OCI-LY3 (cell line): ENCODE measurements around the gene HNMT.

ENCODE experiments used
- H2AFZ ChIP-seq: fragments of 200-600, 300-600 bp; shearing (Covaris generic); 2 replicates; pipeline ENCODE4 v1.6.0; 2014; ENCODE audit warnings: antibody characterized with exemption, low read depth, low read length
- H3K27ac ChIP-seq: fragments of 200-600, 300-600 bp; sonication (generic); 2 replicates; pipeline ENCODE4 v1.5.1; 2014; ENCODE audit warnings: mild to moderate bottlenecking, low read length, moderate library complexity, mixed read lengths
- H3K27me3 ChIP-seq: fragments of 200-600, 300-600 bp; sonication (generic); 2 replicates; pipeline ENCODE4 v1.6.1; 2014; ENCODE audit warnings: low read depth, low read length, mixed read lengths
- H3K36me3 ChIP-seq: fragments of 200-600, 300-600 bp; sonication (generic); replicated peaks from 2 replicates; pipeline ENCODE3; 2014; ENCODE audit warnings: low read depth, low read length, mixed read lengths
- H3K4me1 ChIP-seq: fragments of 300-600, 200-600 bp; sonication (generic); 2 replicates; pipeline ENCODE4 v1.6.1; 2014; ENCODE audit warnings: low read length, mixed read lengths
- H3K4me2 ChIP-seq: fragments of 200-600, 300-600 bp; sonication (generic); 2 replicates; pipeline ENCODE4 v1.6.1; 2014; ENCODE audit warnings: low read length, mixed read lengths
- H3K4me3 ChIP-seq: fragments of 300-600, 200-600 bp; sonication (generic); 2 replicates; pipeline ENCODE4 v1.5.1; 2014; ENCODE audit warnings: antibody characterized with exemption, mild to moderate bottlenecking, low read length, moderate library complexity
- H3K79me2 ChIP-seq: fragments of 300-600, 200-600 bp; shearing (Covaris generic); 2 replicates; pipeline ENCODE4 v1.6.1; 2014; ENCODE audit warnings: mild to moderate bottlenecking, low read length, mixed read lengths
- H3K9ac ChIP-seq: fragments of 300-600, 200-600 bp; shearing (Covaris generic); 2 replicates; pipeline ENCODE4 v1.6.0; 2014; ENCODE audit warnings: mild to moderate bottlenecking, low read length, moderate library complexity
- H3K9me3 ChIP-seq: fragments of 200-600, 300-600 bp; shearing (Covaris generic); 2 replicates; pipeline ENCODE4 v1.6.1; 2014; ENCODE audit warnings: low read length, mixed read lengths; ENCODE audit not compliant: insufficient read depth
- H4K20me1 ChIP-seq: fragments of 200-600, 300-600 bp; sonication (generic); 2 replicates; pipeline ENCODE4 v1.6.1; 2016; ENCODE audit warnings: low read length, mixed read lengths; ENCODE audit not compliant: insufficient read depth
- EZH2phosphoT487 ChIP-seq: fragments of 200-600 bp; shearing (Covaris generic); IDR thresholded peaks from 2 replicates; pipeline ENCODE4 v1.6.1; 2018; ENCODE audit warnings: antibody characterized with exemption, mixed run types, low read depth
- TF ChIP-seq, protein P1 (sequence below): fragments of 200-600, 300-600 bp; sonication (generic); IDR thresholded peaks from 2 replicates; pipeline ENCODE4 v1.5.1; 2014; ENCODE audit warnings: antibody characterized with exemption, low read length, low read depth

HNMT gene

DNA sequence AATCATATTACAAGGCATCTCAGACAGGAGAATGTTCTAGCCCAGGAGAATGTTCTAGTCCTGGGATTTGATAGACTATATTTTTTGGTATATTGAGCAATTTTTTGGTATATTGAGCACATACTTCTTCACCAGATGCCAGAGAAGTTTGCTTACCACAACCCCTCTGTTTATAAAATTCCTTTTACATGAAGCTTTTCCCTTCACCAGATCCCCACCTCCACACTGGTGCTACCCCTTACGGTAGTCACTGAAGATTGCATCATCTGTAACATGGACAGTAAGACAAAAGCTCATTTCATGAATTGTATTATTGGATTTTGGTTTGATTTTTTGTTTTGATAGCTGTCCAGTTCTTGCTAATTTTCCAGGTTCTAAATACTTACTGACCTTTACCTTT lies 7.2 kb upstream of the HNMT start:
- H3K4me1 ChIP-seq, result peaks cover 33% of the 10 kb centered on the region
- H3K9me3 ChIP-seq, result no peaks in the 10 kb centered on the region
- H3K4me2 ChIP-seq, result no peak overlapping the region
- no peak overlapping the region for H3K9ac ChIP-seq
- H3K79me2 ChIP-seq, result no peaks in the 10 kb centered on the region
- no peaks in the 10 kb centered on the region for H4K20me1 ChIP-seq
- H3K4me3 ChIP-seq, result no peak overlapping the region
- H3K27me3 ChIP-seq, result no peaks in the 10 kb centered on the region
- TF ChIP-seq, protein P1, sequence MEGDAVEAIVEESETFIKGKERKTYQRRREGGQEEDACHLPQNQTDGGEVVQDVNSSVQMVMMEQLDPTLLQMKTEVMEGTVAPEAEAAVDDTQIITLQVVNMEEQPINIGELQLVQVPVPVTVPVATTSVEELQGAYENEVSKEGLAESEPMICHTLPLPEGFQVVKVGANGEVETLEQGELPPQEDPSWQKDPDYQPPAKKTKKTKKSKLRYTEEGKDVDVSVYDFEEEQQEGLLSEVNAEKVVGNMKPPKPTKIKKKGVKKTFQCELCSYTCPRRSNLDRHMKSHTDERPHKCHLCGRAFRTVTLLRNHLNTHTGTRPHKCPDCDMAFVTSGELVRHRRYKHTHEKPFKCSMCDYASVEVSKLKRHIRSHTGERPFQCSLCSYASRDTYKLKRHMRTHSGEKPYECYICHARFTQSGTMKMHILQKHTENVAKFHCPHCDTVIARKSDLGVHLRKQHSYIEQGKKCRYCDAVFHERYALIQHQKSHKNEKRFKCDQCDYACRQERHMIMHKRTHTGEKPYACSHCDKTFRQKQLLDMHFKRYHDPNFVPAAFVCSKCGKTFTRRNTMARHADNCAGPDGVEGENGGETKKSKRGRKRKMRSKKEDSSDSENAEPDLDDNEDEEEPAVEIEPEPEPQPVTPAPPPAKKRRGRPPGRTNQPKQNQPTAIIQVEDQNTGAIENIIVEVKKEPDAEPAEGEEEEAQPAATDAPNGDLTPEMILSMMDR, result no peak
- TF ChIP-seq EZH2phosphoT487, result no peak
- H3K36me3 ChIP-seq, result no peaks in the 10 kb centered on the region
- no peak overlapping the region for H2AFZ ChIP-seq
- H3K27ac ChIP-seq, result no peak overlapping the region

DNA sequence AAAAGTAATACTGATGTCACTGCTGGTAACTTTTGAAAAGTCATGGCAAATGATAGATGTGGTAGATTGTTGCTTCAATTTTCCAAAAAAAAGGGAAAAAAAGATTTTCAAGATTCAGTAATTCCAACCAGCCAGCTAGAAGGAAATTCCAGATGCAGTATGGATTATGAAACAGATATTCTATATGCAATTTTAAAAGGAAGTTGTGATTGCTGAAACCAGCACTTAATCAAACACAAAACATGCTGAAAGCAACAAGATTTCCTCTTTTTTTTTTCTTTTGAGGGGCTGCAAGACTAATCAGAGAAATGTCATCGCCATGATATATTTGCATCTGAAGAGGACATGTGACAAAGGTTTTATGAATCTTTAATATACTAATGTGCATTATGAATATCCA lies 5.1 kb upstream of the HNMT start:
- no peak overlapping the region for H3K4me2 ChIP-seq
- H3K9ac ChIP-seq, result no peak overlapping the region
- H3K4me1 ChIP-seq, result peaks cover 21% of the 10 kb centered on the region
- no peaks in the 10 kb centered on the region for H3K79me2 ChIP-seq
- no peaks in the 10 kb centered on the region for H4K20me1 ChIP-seq
- H3K9me3 ChIP-seq, result no peaks in the 10 kb centered on the region
- H2AFZ ChIP-seq, result no peak overlapping the region
- H3K27me3 ChIP-seq, result no peaks in the 10 kb centered on the region
- H3K27ac ChIP-seq, result no peak overlapping the region
- TF ChIP-seq, protein P1, result no peak
- TF ChIP-seq EZH2phosphoT487, result no peak
- H3K4me3 ChIP-seq, result no peak overlapping the region
- H3K36me3 ChIP-seq, result no peaks in the 10 kb centered on the region

DNA sequence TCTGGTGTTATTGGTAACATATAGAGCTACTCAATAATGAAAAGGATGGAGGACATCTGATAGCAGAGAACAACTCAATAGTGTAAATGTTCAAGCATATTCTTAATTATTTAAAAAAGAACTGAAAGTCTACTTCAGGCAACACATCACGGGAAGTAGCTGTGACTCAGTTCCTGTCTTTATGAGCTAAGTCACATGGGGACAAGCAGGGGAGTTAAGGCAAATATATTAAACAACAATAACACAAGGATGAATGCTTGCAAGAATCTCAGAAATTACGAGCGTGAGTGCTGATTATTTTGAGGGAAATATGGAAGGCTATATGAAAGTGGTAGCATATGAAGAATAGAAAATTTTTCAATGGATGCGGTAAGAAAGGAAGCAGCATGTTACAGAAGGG lies 4.0 kb upstream of the HNMT start:
- peaks cover 22% of the 10 kb centered on the region for H3K4me1 ChIP-seq
- H3K27ac ChIP-seq, result no peak overlapping the region
- H3K9ac ChIP-seq, result no peak overlapping the region
- H3K4me2 ChIP-seq, result no peak overlapping the region
- H4K20me1 ChIP-seq, result no peaks in the 10 kb centered on the region
- no peaks in the 10 kb centered on the region for H3K36me3 ChIP-seq
- TF ChIP-seq, protein P1, result no peak
- TF ChIP-seq EZH2phosphoT487, result no peak
- no peaks in the 10 kb centered on the region for H3K9me3 ChIP-seq
- no peaks in the 10 kb centered on the region for H3K27me3 ChIP-seq
- H3K4me3 ChIP-seq, result no peak overlapping the region
- H2AFZ ChIP-seq, result no peak overlapping the region
- H3K79me2 ChIP-seq, result no peaks in the 10 kb centered on the region

DNA sequence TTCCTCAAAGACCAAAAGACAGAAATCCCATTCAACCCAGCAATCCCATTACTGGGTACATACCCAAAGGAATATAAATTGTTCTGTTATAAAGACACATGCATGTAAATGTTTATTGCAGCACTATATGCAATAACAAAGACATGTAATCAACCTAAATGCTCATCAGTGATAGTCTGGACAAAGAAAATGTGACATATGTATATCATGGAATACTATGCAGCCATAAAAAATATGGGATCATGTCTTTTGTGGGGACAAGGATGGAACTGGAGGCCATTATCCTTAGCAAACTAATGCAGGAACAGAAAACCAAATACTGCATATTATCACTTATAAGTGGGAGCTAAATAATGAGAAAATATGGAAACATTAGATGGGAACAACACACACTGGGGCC lies 2.7 kb upstream of the HNMT start:
- no peaks in the 10 kb centered on the region for H3K9me3 ChIP-seq
- no peaks in the 10 kb centered on the region for H4K20me1 ChIP-seq
- H2AFZ ChIP-seq, result no peak overlapping the region
- H3K4me3 ChIP-seq, result no peak overlapping the region
- no peak overlapping the region for H3K27ac ChIP-seq
- H3K27me3 ChIP-seq, result no peaks in the 10 kb centered on the region
- no peak overlapping the region for H3K9ac ChIP-seq
- peaks cover 19% of the 10 kb centered on the region for H3K4me1 ChIP-seq
- H3K79me2 ChIP-seq, result no peaks in the 10 kb centered on the region
- no peaks in the 10 kb centered on the region for H3K36me3 ChIP-seq
- no peak overlapping the region for H3K4me2 ChIP-seq
- no peak for TF ChIP-seq EZH2phosphoT487
- TF ChIP-seq, protein P1, result no peak
